PC-3 (cell line): ENCODE data around the gene DSCAM.

Source experiments
- EZH2 ChIP-seq: fragments of 300-600 bp; sonication (generic); IDR thresholded peaks from one replicate; pipeline ENCODE4 v1.6.1; 2017; ENCODE audit warnings: antibody characterized with exemption, mild to moderate bottlenecking, low read length; ENCODE audit not compliant: unreplicated experiment
- TF ChIP-seq, protein P1 (sequence below): fragments of 300-600 bp; sonication (generic); conservative IDR thresholded peaks from 2 replicates; pipeline ENCODE4 v1.5.1; 2017; ENCODE audit warnings: antibody characterized with exemption, low read depth, mild to moderate bottlenecking, low read length

- TF ChIP-seq, protein P1, sequence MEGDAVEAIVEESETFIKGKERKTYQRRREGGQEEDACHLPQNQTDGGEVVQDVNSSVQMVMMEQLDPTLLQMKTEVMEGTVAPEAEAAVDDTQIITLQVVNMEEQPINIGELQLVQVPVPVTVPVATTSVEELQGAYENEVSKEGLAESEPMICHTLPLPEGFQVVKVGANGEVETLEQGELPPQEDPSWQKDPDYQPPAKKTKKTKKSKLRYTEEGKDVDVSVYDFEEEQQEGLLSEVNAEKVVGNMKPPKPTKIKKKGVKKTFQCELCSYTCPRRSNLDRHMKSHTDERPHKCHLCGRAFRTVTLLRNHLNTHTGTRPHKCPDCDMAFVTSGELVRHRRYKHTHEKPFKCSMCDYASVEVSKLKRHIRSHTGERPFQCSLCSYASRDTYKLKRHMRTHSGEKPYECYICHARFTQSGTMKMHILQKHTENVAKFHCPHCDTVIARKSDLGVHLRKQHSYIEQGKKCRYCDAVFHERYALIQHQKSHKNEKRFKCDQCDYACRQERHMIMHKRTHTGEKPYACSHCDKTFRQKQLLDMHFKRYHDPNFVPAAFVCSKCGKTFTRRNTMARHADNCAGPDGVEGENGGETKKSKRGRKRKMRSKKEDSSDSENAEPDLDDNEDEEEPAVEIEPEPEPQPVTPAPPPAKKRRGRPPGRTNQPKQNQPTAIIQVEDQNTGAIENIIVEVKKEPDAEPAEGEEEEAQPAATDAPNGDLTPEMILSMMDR: no peak
- TF ChIP-seq EZH2: no peak
Measured at GRCh38 chr21:40830836-40831235, 16.1 kb downstream of the DSCAM start.
